HCT116 (cell line): Measurements from ENCODE around the gene CLOCK. TPM values are rescaled to one million over a fixed set of nuclear protein-coding genes. Genes with fewer than 3 reads are reported as not detected.

ENCODE experiments used
- ATAC-seq: fragments of 200-7000 bp; cut with Tn5 transposase; 2 replicates; pipeline ENCODE4 v1.9.1; 2020; ENCODE audit warnings: mild to moderate bottlenecking, moderate library complexity
- BruUV-seq: library from RNA; stranded (reverse); fragments of 400-500 nt; replicated peaks from 2 replicates; lab custom pipeline; 2021; lab: Mats Ljungman, UMichigan
- CTCF ChIA-PET: fragments of 300-600 bp; sonication (Branson Sonifier 250); formaldehyde crosslinking; loops from one replicate; lab custom pipeline; 2021; ENCODE audit warnings: antibody characterized with exemption; lab: Charles Lee
- POLR2A ChIA-PET: fragments of 300-600, 350-600 bp; sonication (Branson Sonifier 250); formaldehyde crosslinking; loops from one replicate; lab custom pipeline; 2021; ENCODE audit warnings: antibody characterized with exemption; lab: Charles Lee
- RAD21 ChIA-PET, 2 experiments: fragments of 300-600 bp; sonication (Branson Sonifier 250); formaldehyde crosslinking; loops; one replicate each; lab custom pipeline; 2023; ENCODE audit warnings: low total read pairs in 2 of 2; ENCODE audit not compliant: uncharacterized antibody in 2 of 2, unreplicated experiment in 2 of 2, low non-redundant PET in 1 of 2; lab: Charles Lee
- DNase-seq: peaks from one replicate; pipeline ENCODE4 v3.0.0-alpha.2; 2010; ENCODE audit warnings: low read depth, low spot score
- H2AFZ ChIP-seq: fragments of 200-600 bp; shearing (Covaris generic), sonication (generic); 2 replicates; pipeline ENCODE4 v1.6.1; 2017; ENCODE audit warnings: low read depth, mixed run types, mixed read lengths, antibody characterized with exemption, low read length; ENCODE audit not compliant: poor library complexity, severe bottlenecking
- H3K27ac ChIP-seq: 2 replicates; pipeline ENCODE4 v1.5.1; 2012; ENCODE audit warnings: low read depth, low read length
- H3K27me3 ChIP-seq: fragments of 200-600 bp; sonication (generic); 2 replicates; pipeline ENCODE4 v1.6.1; 2016; ENCODE audit warnings: mixed run types, low read length, mixed read lengths; ENCODE audit not compliant: insufficient read depth
- H3K36me3 ChIP-seq, 2 experiments: fragments of 200-500 bp in 1 of 2; fragments of 200-600 bp in 1 of 2; sonication (Bioruptor generic) in 1 of 2; sonication (generic) in 1 of 2; 2 replicates each; pipeline versions ENCODE4 v1.5.1 to v1.6.1; 2014 to 2016; ENCODE audit warnings: low read length in 2 of 2, inconsistent platforms in 1 of 2, mixed read lengths in 1 of 2, mixed run types in 1 of 2; ENCODE audit not compliant: insufficient read depth in 2 of 2, control insufficient read depth in 1 of 2
- H3K4me1 ChIP-seq, 2 experiments: fragments of 200-600 bp in 1 of 2; sonication (generic) in 1 of 2; 2 replicates each; pipeline versions ENCODE4 v1.5.1 to v1.6.1; 2012 to 2017; ENCODE audit warnings: low read length in 2 of 2, inconsistent platforms in 1 of 2, mild to moderate bottlenecking in 1 of 2, mixed read lengths in 1 of 2, mixed run types in 1 of 2, moderate library complexity in 1 of 2; ENCODE audit not compliant: insufficient read depth in 2 of 2, control insufficient read depth in 1 of 2
- H3K4me2 ChIP-seq: fragments of 200-600 bp; sonication (generic); 2 replicates; pipeline ENCODE4 v1.6.1; 2017; ENCODE audit warnings: mixed run types, low read length, mixed read lengths
- H3K4me3 ChIP-seq, 2 experiments: fragments of 200-600 bp in 1 of 2; sonication (generic) in 1 of 2; replicated peaks in 1 of 2; 2 replicates each; pipeline ENCODE4 v1.5.1; 2011 to 2016; ENCODE audit warnings: low read length in 2 of 2, control low read depth in 1 of 2, low read depth in 1 of 2, mild to moderate bottlenecking in 1 of 2, mixed read lengths in 1 of 2, mixed run types in 1 of 2
- H3K79me2 ChIP-seq: fragments of 200-600 bp; sonication (generic); 2 replicates; pipeline ENCODE4 v1.6.1; 2017; ENCODE audit warnings: mild to moderate bottlenecking, mixed run types, low read length, moderate library complexity, mixed read lengths; ENCODE audit not compliant: insufficient read depth
- H3K9ac ChIP-seq: fragments of 200-600 bp; sonication (generic); 2 replicates; pipeline ENCODE4 v1.6.1; 2016; ENCODE audit warnings: low read length, mixed read lengths
- H3K9me2 ChIP-seq: fragments of 200-600 bp; sonication (generic), shearing (Covaris generic); 2 replicates; pipeline ENCODE4 v1.6.1; 2017; ENCODE audit warnings: mixed run types, mild to moderate bottlenecking, moderate library complexity; ENCODE audit not compliant: insufficient read depth
- H3K9me3 ChIP-seq, 2 experiments: fragments of 200-500 bp in 1 of 2; fragments of 200-600 bp in 1 of 2; sonication (Bioruptor generic) in 1 of 2; sonication (generic) in 1 of 2; 2 replicates each; pipeline ENCODE4 v1.6.1; 2014 to 2017; ENCODE audit warnings: low read length in 2 of 2, mixed read lengths in 2 of 2, inconsistent platforms in 1 of 2, low read depth in 1 of 2, mild to moderate bottlenecking in 1 of 2, mixed run types in 1 of 2, moderate library complexity in 1 of 2; ENCODE audit not compliant: control insufficient read depth in 1 of 2, insufficient read depth in 1 of 2
- H4K20me1 ChIP-seq: fragments of 200-600 bp; sonication (generic), shearing (Covaris generic); 2 replicates; pipeline ENCODE4 v1.6.1; 2017; ENCODE audit warnings: mixed run types, mild to moderate bottlenecking, moderate library complexity; ENCODE audit not compliant: insufficient read depth
- CBX3 ChIP-seq: IDR thresholded peaks from 2 replicates; pipeline ENCODE4 v1.6.1; 2012; ENCODE audit warnings: low read depth
- CEBPB ChIP-seq: IDR thresholded peaks from 2 replicates; pipeline ENCODE4 v1.6.1; 2012; ENCODE audit warnings: low read depth
- EZH2 ChIP-seq: fragments of 200-600 bp; sonication (generic); IDR thresholded peaks from 2 replicates; pipeline ENCODE4 v1.6.1; 2017; ENCODE audit warnings: antibody characterized with exemption, mixed run types
- EZH2phosphoT487 ChIP-seq: fragments of 200-600 bp; IDR thresholded peaks from 2 replicates; pipeline ENCODE4 v1.6.1; 2018; ENCODE audit warnings: antibody characterized with exemption, borderline replicate concordance
- FOSL1 ChIP-seq: IDR thresholded peaks from 2 replicates; pipeline ENCODE4 v1.6.1; 2012; ENCODE audit warnings: low read depth
- JUND ChIP-seq: IDR thresholded peaks from 2 replicates; pipeline ENCODE4 v1.6.1; 2012
- POLR2A ChIP-seq: IDR thresholded peaks from 2 replicates; pipeline ENCODE4 v1.7.0; 2011; ENCODE audit warnings: borderline replicate concordance; ENCODE audit not compliant: insufficient read depth, insufficient read length; ENCODE audit errors: extremely low read depth
- RAD21 ChIP-seq: IDR thresholded peaks from 2 replicates; pipeline ENCODE4 v1.6.1; 2012; ENCODE audit warnings: low read depth, mild to moderate bottlenecking
- SIN3A ChIP-seq: IDR thresholded peaks from 2 replicates; pipeline ENCODE4 v1.6.1; 2012; ENCODE audit warnings: low read depth
- SP1 ChIP-seq: IDR thresholded peaks from 2 replicates; pipeline ENCODE4 v1.6.1; 2012; ENCODE audit warnings: low read depth
- SRF ChIP-seq: IDR thresholded peaks from 2 replicates; pipeline ENCODE4 v1.6.1; 2012; ENCODE audit warnings: low read depth
- TCF7L2 ChIP-seq: IDR thresholded peaks from 2 replicates; pipeline ENCODE4 v1.7.0; 2011; ENCODE audit warnings: borderline replicate concordance, inconsistent platforms; ENCODE audit not compliant: insufficient read depth, insufficient read length; ENCODE audit errors: extremely low read depth
- ZNF274 ChIP-seq: fragments of 200-500 bp; sonication (Bioruptor generic); IDR thresholded peaks from 2 replicates; pipeline ENCODE4 v1.6.1; 2014; ENCODE audit warnings: mild to moderate bottlenecking, low read depth, low read length, inconsistent platforms
- intact Hi-C: fragments of 100-400 bp; cut with micrococcal nuclease; formaldehyde crosslinking; loops from 2 replicates; pipeline ENCODE4 v1.10.0; 2022
- total RNA-seq: library from RNA; stranded (reverse); gene quantifications from one replicate; pipeline ENCODE4 v1.2.1, GENCODE V29; 2021; ENCODE audit not compliant: unreplicated experiment
- TF ChIP-seq, protein P1 (sequence below): IDR thresholded peaks from 2 replicates; pipeline ENCODE4 v1.6.1; 2011; ENCODE audit warnings: mild to moderate bottlenecking, low read length, moderate library complexity; ENCODE audit not compliant: insufficient replicate concordance; ENCODE audit errors: extremely low read depth
- TF ChIP-seq, protein P2 (sequence below), 3 experiments: fragments of 200-600 bp in 1 of 3; sonication (generic) in 1 of 3; IDR thresholded peaks in 2 of 3; conservative IDR thresholded peaks in 1 of 3; 2 replicates each; pipeline ENCODE4 v1.5.1; 2012 to 2017; ENCODE audit warnings: low read depth in 2 of 3, low read length in 2 of 3, antibody characterized with exemption in 1 of 3, borderline replicate concordance in 1 of 3, control low read depth in 1 of 3, mild to moderate bottlenecking in 1 of 3, mixed read lengths in 1 of 3, mixed run types in 1 of 3, moderate library complexity in 1 of 3; ENCODE audit not compliant: insufficient read depth in 1 of 3
- TF ChIP-seq, protein P3 (sequence below): IDR thresholded peaks from 2 replicates; pipeline ENCODE4 v1.6.1; 2012
- TF ChIP-seq, protein P4 (sequence below): IDR thresholded peaks from 2 replicates; pipeline ENCODE4 v1.6.1; 2012

CLOCK gene
- total RNA-seq, 1 experiment from 2014 or later: 38.7 TPM

DNA sequence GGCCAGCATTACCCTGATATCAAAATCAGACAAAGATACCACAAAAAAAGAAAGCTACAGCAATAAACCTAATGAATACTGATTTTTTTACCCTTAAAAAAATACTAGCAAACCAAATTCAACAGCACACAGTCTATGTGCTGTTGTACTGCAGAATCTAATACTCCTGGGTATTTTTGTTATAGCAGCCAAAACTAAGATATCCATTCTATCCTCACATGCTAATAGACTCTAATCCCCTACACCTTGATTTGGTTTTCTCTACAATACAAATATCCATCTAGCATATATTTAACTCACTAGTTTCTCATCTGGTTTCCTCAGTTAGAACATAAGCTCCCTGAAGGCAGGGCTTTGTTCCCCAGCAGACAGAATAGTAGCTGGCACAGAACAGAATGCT is 12.4 kb downstream of the CLOCK start:
- Histone ChIP-seq H3K9me3 (peaks cover 0 to 16% of the 10 kb centered on the region in 2 experiments; a peak in 2 of 4 replicates), H3K4me3 (no peak overlapping the region), H4K20me1 (no peaks in the 10 kb centered on the region), H3K36me3 (peaks cover 0 to 14% of the 10 kb centered on the region in 2 experiments; a peak in 2 of 4 replicates), H3K4me2 (no peak overlapping the region), H3K4me1 (no peaks in the 10 kb centered on the region), H3K9me2 (no peaks in the 10 kb centered on the region), H3K9ac (no peak overlapping the region), H3K27me3 (no peaks in the 10 kb centered on the region), H3K79me2 (peaks cover 100% of the 10 kb centered on the region), H3K27ac (no peak overlapping the region), H2AFZ (no peak overlapping the region)
- BruUV-seq: no TSS peak
- DNase-seq (no peak), ATAC-seq (no peak)
- ChIA-PET POLR2A (no interaction called here), RAD21 (no interaction called here), CTCF (no interaction called here)
- TF ChIP-seq SIN3A (no peak), JUND (no peak)
- intact Hi-C loops: no loop called here

DNA sequence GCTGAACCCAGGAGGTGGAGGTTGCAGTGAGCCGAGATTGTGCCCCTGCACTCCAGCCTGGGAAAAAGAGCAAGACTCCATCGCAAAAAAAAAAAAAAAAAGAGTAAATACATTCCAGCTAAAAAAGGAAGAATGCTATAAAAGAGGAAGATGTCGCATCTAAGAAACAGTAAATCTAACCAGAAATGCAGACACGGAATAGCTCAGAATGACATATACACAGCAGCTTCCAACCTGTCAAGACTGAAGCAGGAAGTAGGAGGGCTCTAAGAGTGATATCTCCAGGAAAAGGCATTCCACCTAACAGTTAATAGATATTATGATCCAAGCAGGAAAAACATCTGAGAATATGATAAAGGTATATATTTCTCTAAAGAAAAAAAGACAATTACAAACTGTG is 16.0 kb downstream of the CLOCK start:
- Histone ChIP-seq H3K9me2 (no peaks in the 10 kb centered on the region), H4K20me1 (no peaks in the 10 kb centered on the region), H3K4me1 (no peaks in the 10 kb centered on the region), H2AFZ (no peak overlapping the region), H3K79me2 (peaks cover 99% of the 10 kb centered on the region), H3K4me2 (no peak overlapping the region), H3K9ac (no peak overlapping the region), H3K27me3 (no peaks in the 10 kb centered on the region), H3K4me3 (no peak overlapping the region), H3K27ac (no peak overlapping the region), H3K9me3 (peaks cover 0 to 16% of the 10 kb centered on the region in 2 experiments; a peak in 2 of 4 replicates), H3K36me3 (peaks cover 0 to 14% of the 10 kb centered on the region in 2 experiments; a peak in 2 of 4 replicates)
- ChIA-PET CTCF (no interaction called here), RAD21 (interaction anchor here in 1 of 2 experiments (0.6 kb wide), 1 partner anchor 80 kb away, joined by 4 read pairs; no protein-coding TSS in a partner anchor), POLR2A (interaction anchor here (0.7 kb wide), 1 partner anchor 21 kb away, joined by 6 read pairs; no protein-coding TSS in a partner anchor)
- BruUV-seq: no TSS peak
- TF ChIP-seq RAD21 (no peak), POLR2A (no peak), FOSL1 (no peak), JUND (no peak), CBX3 (no peak), CEBPB (no peak), EZH2 (no peak), ZNF274 (no peak), TCF7L2 (no peak), EZH2phosphoT487 (no peak), SP1 (no peak), SRF (no peak), SIN3A (no peak)
- TF ChIP-seq, protein P1, sequence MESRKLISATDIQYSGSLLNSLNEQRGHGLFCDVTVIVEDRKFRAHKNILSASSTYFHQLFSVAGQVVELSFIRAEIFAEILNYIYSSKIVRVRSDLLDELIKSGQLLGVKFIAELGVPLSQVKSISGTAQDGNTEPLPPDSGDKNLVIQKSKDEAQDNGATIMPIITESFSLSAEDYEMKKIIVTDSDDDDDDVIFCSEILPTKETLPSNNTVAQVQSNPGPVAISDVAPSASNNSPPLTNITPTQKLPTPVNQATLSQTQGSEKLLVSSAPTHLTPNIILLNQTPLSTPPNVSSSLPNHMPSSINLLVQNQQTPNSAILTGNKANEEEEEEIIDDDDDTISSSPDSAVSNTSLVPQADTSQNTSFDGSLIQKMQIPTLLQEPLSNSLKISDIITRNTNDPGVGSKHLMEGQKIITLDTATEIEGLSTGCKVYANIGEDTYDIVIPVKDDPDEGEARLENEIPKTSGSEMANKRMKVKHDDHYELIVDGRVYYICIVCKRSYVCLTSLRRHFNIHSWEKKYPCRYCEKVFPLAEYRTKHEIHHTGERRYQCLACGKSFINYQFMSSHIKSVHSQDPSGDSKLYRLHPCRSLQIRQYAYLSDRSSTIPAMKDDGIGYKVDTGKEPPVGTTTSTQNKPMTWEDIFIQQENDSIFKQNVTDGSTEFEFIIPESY: no peak
- TF ChIP-seq, protein P2, sequence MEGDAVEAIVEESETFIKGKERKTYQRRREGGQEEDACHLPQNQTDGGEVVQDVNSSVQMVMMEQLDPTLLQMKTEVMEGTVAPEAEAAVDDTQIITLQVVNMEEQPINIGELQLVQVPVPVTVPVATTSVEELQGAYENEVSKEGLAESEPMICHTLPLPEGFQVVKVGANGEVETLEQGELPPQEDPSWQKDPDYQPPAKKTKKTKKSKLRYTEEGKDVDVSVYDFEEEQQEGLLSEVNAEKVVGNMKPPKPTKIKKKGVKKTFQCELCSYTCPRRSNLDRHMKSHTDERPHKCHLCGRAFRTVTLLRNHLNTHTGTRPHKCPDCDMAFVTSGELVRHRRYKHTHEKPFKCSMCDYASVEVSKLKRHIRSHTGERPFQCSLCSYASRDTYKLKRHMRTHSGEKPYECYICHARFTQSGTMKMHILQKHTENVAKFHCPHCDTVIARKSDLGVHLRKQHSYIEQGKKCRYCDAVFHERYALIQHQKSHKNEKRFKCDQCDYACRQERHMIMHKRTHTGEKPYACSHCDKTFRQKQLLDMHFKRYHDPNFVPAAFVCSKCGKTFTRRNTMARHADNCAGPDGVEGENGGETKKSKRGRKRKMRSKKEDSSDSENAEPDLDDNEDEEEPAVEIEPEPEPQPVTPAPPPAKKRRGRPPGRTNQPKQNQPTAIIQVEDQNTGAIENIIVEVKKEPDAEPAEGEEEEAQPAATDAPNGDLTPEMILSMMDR (IDR thresholded peaks at IDR 0.05 in 2 of 3, conservative IDR thresholded peaks at IDR 0.05 in 1 of 3; ENCODE audit: borderline replicate concordance in 1 of 3, insufficient read depth in 1 of 3, low read depth in 2 of 3, low read length in 2 of 3): no peak
- TF ChIP-seq, protein P3, sequence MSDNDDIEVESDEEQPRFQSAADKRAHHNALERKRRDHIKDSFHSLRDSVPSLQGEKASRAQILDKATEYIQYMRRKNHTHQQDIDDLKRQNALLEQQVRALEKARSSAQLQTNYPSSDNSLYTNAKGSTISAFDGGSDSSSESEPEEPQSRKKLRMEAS: no peak
- TF ChIP-seq, protein P4, sequence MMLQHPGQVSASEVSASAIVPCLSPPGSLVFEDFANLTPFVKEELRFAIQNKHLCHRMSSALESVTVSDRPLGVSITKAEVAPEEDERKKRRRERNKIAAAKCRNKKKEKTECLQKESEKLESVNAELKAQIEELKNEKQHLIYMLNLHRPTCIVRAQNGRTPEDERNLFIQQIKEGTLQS: no peak
- ATAC-seq: no peak
- intact Hi-C loops: no loop called here
- no peak for DNase-seq
